Fibroblast of lung (primary cell): ENCODE results near the gene BPTF. TPM values are rescaled to one million over a fixed set of nuclear protein-coding genes. Genes with fewer than 3 reads are reported as not detected.

ENCODE experiments used
- DNase-seq, 2 donors: peaks; one replicate each; pipeline versions ENCODE4 v3.0.0 to v3.0.0-alpha.2; 2010; ENCODE audit warnings: low read depth in 2 of 2
- H2AFZ ChIP-seq: 2 replicates; pipeline ENCODE4 v1.5.1; 2012; ENCODE audit warnings: low read length, control low read depth, inconsistent platforms
- H3K27ac ChIP-seq: 2 replicates; pipeline ENCODE4 v1.5.1; 2011; ENCODE audit warnings: low read length, control low read depth; ENCODE audit not compliant: insufficient read depth
- H3K27me3 ChIP-seq: 2 replicates; pipeline ENCODE4 v1.5.1; 2011; ENCODE audit warnings: mild to moderate bottlenecking, low read length; ENCODE audit not compliant: control insufficient read depth, insufficient read depth
- H3K36me3 ChIP-seq: 2 replicates; pipeline ENCODE4 v1.5.1; 2011; ENCODE audit warnings: low read length; ENCODE audit not compliant: control insufficient read depth, insufficient read depth
- H3K4me1 ChIP-seq: 2 replicates; pipeline ENCODE4 v1.5.1; 2011; ENCODE audit warnings: low read length; ENCODE audit not compliant: control insufficient read depth, insufficient read depth; ENCODE audit errors: extremely low read depth
- H3K4me2 ChIP-seq: 2 replicates; pipeline ENCODE4 v1.5.1; 2011; ENCODE audit warnings: low read length, control low read depth; ENCODE audit not compliant: insufficient read depth; ENCODE audit errors: extremely low read depth
- H3K4me3 ChIP-seq, 4 experiments: fragments of 200-600 bp in 1 of 4; sonication (generic) in 1 of 4; replicated peaks in 1 of 4; 2 replicates each; pipeline ENCODE4 v1.5.1; 2011 to 2016; ENCODE audit warnings: low read length in 4 of 4, low read depth in 3 of 4, mild to moderate bottlenecking in 3 of 4, control low read depth in 2 of 4, inconsistent platforms in 1 of 4, mixed read lengths in 1 of 4; ENCODE audit not compliant: insufficient read depth in 1 of 4; ENCODE audit errors: control extremely low read depth in 1 of 4
- H3K79me2 ChIP-seq: 2 replicates; pipeline ENCODE4 v1.5.1; 2012; ENCODE audit warnings: mild to moderate bottlenecking, low read length, inconsistent platforms; ENCODE audit not compliant: control insufficient read depth, insufficient read depth
- H3K9ac ChIP-seq: 2 replicates; pipeline ENCODE4 v1.5.1; 2011; ENCODE audit warnings: mild to moderate bottlenecking, low read length, control low read depth; ENCODE audit not compliant: insufficient read depth
- H3K9me3 ChIP-seq: 2 replicates; pipeline ENCODE4 v1.5.1; 2012; ENCODE audit warnings: low read depth, low read length; ENCODE audit not compliant: control insufficient read depth, insufficient read depth
- H4K20me1 ChIP-seq: 2 replicates; pipeline ENCODE4 v1.5.1; 2011; ENCODE audit warnings: low read length; ENCODE audit not compliant: control insufficient read depth, insufficient read depth; ENCODE audit errors: extremely low read depth
- EZH2 ChIP-seq: IDR thresholded peaks from 2 replicates; pipeline ENCODE4 v1.5.1; 2012; ENCODE audit warnings: low read length, control low read depth, mild to moderate bottlenecking; ENCODE audit errors: missing control alignments
- polyA plus RNA-seq, 2 donors: library from polyadenylated mRNA; depleted of rRNA in 1 of 2; stranded (reverse) in 1 of 2; unstranded in 1 of 2; fragments of >200 nt; gene quantifications; 2 replicates each; pipeline ENCODE4 v1.2.1, GENCODE V29; 2011 to 2012; ENCODE audit warnings: missing spikeins in 1 of 2
- total RNA-seq: library from RNA; depleted of rRNA; stranded (reverse); fragments of >200 nt; gene quantifications from 2 replicates; pipeline ENCODE4 v1.2.1, GENCODE V29; 2014
- TF ChIP-seq, protein P1 (sequence below), 2 donors: IDR thresholded peaks in 1 of 2; conservative IDR thresholded peaks in 1 of 2; 1 replicate in 1 of 2; 2 replicates in 1 of 2; pipeline ENCODE4 v1.5.1; 2011 to 2012; ENCODE audit warnings: low read length in 2 of 2, control low read depth in 1 of 2, inconsistent platforms in 1 of 2, low read depth in 1 of 2, mild to moderate bottlenecking in 1 of 2

Gene BPTF
- total and polyA plus RNA-seq, 2 donors (not counting 1 experiment from before 2014, with no cell fraction given) = 35.8 to 38.6 TPM

DNA sequence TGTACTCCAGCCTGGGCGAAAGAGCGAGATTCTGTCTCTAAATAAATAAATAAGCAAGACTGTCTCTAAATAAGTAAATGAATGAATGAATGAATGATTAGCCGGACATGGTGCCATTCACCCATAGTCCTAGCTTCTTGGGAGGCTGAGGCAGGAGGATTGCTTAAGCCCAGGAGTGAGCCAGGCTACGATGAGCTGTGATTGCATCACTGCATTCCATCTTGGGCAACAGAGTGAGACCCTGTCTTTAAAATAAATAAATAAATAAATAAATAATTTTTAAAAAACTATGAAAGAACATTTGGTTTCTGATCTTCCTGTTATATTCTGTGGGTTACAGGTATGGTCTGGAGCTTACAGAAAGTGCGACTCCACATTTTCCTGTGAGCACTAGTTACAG lies 105.9 kb downstream of the BPTF start:
- peaks cover 5% of the 10 kb centered on the region for H3K36me3 ChIP-seq

DNA sequence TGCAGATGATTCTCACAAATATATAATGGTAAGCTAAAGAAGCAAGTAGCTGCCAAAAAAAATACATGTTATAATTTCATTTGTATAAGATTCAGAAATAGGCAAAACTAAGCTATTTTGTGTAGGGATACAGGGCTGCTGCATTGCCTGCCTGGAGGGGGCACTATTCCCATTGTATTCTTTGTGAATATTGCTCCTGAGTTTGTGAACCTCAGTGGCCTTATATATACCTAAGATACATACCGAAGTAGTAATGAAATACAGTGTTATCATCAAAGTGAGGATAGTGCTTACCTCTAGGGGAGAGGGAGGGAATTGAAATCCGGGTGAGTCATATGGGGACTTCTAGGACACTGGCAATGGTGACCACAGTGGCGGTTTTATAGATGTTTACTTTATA lies 117.5 kb downstream of the BPTF start:
- TF ChIP-seq EZH2 = no peak
- TF ChIP-seq, protein P1, sequence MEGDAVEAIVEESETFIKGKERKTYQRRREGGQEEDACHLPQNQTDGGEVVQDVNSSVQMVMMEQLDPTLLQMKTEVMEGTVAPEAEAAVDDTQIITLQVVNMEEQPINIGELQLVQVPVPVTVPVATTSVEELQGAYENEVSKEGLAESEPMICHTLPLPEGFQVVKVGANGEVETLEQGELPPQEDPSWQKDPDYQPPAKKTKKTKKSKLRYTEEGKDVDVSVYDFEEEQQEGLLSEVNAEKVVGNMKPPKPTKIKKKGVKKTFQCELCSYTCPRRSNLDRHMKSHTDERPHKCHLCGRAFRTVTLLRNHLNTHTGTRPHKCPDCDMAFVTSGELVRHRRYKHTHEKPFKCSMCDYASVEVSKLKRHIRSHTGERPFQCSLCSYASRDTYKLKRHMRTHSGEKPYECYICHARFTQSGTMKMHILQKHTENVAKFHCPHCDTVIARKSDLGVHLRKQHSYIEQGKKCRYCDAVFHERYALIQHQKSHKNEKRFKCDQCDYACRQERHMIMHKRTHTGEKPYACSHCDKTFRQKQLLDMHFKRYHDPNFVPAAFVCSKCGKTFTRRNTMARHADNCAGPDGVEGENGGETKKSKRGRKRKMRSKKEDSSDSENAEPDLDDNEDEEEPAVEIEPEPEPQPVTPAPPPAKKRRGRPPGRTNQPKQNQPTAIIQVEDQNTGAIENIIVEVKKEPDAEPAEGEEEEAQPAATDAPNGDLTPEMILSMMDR (conservative IDR thresholded peaks at IDR 0.05 in 1 of 2, IDR thresholded peaks at IDR 0.05 in 1 of 2; ENCODE audit: low read depth in 1 of 2, low read length in 2 of 2) = peak; percentile 46 to 66
- no peak overlapping the region for H2AFZ ChIP-seq
- no peak overlapping the region for H3K27ac ChIP-seq
- no peaks in the 10 kb centered on the region for H3K4me1 ChIP-seq
- DNase-seq = peak in 1 of 2 donors; percentile 12
- no peak overlapping the region for H3K4me3 ChIP-seq
- H3K9ac ChIP-seq = no peak overlapping the region
- peaks cover 15% of the 10 kb centered on the region for H3K36me3 ChIP-seq
- no peaks in the 10 kb centered on the region for H3K79me2 ChIP-seq
- H3K9me3 ChIP-seq = no peaks in the 10 kb centered on the region
- H4K20me1 ChIP-seq = no peaks in the 10 kb centered on the region
- no peaks in the 10 kb centered on the region for H3K27me3 ChIP-seq
- H3K4me2 ChIP-seq = no peak overlapping the region

More for the DNA sequence above, 105.9 kb downstream of the BPTF start:
- no peaks in the 10 kb centered on the region for H4K20me1 ChIP-seq
- H3K4me1 ChIP-seq = no peaks in the 10 kb centered on the region
- no peaks in the 10 kb centered on the region for H3K27me3 ChIP-seq
- no peak overlapping the region for H3K4me2 ChIP-seq
- no peak overlapping the region for H2AFZ ChIP-seq
- no peak overlapping the region for H3K4me3 ChIP-seq
- no peaks in the 10 kb centered on the region for H3K9me3 ChIP-seq
- TF ChIP-seq, protein P1 (conservative IDR thresholded peaks at IDR 0.05 in 1 of 2, IDR thresholded peaks at IDR 0.05 in 1 of 2; ENCODE audit: low read depth in 1 of 2, low read length in 2 of 2) = no peak
- no peak for TF ChIP-seq EZH2
- H3K27ac ChIP-seq = no peak overlapping the region
- peak in 1 of 2 donors; percentile 5 for DNase-seq
- no peaks in the 10 kb centered on the region for H3K79me2 ChIP-seq
- H3K9ac ChIP-seq = no peak overlapping the region

DNA sequence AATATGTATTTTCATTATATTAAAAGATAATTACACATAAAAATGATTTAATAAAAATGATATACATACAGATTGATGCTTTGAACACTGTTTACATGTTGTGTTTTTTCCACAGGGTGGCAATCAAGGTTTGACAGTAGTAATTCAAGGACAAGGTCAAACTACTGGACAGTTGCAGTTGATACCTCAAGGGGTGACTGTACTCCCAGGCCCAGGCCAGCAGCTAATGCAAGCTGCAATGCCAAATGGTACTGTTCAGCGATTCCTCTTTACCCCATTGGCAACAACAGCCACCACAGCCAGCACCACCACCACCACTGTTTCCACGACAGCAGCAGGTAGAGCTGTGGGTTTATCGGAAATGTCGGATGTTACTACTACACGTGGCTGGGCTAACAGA lies 118.7 kb downstream of the BPTF start:
- H3K9me3 ChIP-seq = no peaks in the 10 kb centered on the region
- DNase-seq = no peak
- H3K4me2 ChIP-seq = no peak overlapping the region
- H3K36me3 ChIP-seq = peaks cover 15% of the 10 kb centered on the region
- H3K79me2 ChIP-seq = no peaks in the 10 kb centered on the region
- H3K27me3 ChIP-seq = no peaks in the 10 kb centered on the region
- no peak overlapping the region for H3K27ac ChIP-seq
- no peaks in the 10 kb centered on the region for H4K20me1 ChIP-seq
- no peak overlapping the region for H3K4me3 ChIP-seq
- no peak overlapping the region for H3K9ac ChIP-seq
- no peak overlapping the region for H2AFZ ChIP-seq
- TF ChIP-seq, protein P1 (conservative IDR thresholded peaks at IDR 0.05 in 1 of 2, IDR thresholded peaks at IDR 0.05 in 1 of 2; ENCODE audit: low read depth in 1 of 2, low read length in 2 of 2) = no peak
- TF ChIP-seq EZH2 = no peak
- H3K4me1 ChIP-seq = no peaks in the 10 kb centered on the region
